Measurements from ENCODE around the gene UBE2G2.

DNA sequence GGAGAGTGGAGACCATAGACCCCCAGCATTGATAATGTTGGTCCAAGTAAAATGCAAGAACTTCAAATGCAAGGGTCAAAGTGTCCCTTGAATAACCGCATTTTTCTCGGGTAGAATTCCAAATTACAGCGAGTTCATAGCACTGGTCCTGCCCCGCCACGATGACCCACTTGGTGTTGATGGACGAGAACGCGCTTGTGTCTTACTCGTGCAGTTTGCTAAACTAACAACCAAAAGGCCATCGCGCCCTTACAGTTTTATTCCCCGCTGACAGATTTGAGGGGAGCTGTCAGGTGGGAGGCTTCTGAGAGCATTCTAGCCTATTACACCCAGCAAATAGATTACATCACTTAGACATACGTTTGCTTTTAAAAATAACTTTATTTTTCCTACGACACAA lies 72.9 kb downstream of the UBE2G2 start:
- TF ChIP-seq POLR2A (IDR thresholded peaks at IDR 0.05; ENCODE audit: low read depth, low read length), result no peak
- no peak for TF ChIP-seq FOS (IDR thresholded peaks at IDR 0.05; ENCODE audit: low read depth, low read length)
- TF ChIP-seq CTCF (conservative IDR thresholded peaks at IDR 0.05; ENCODE audit: low read depth, low read length), result no peak
- TF ChIP-seq RFX5 (IDR thresholded peaks at IDR 0.05; ENCODE audit: low read depth, low read length), result no peak
- no peak for TF ChIP-seq MAFK (IDR thresholded peaks at IDR 0.05; ENCODE audit: low read depth, low read length)
- no peak for TF ChIP-seq CEBPB (IDR thresholded peaks at IDR 0.05; ENCODE audit: low read depth, low read length)
- TF ChIP-seq, protein P1, sequence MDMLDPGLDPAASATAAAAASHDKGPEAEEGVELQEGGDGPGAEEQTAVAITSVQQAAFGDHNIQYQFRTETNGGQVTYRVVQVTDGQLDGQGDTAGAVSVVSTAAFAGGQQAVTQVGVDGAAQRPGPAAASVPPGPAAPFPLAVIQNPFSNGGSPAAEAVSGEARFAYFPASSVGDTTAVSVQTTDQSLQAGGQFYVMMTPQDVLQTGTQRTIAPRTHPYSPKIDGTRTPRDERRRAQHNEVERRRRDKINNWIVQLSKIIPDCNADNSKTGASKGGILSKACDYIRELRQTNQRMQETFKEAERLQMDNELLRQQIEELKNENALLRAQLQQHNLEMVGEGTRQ (IDR thresholded peaks at IDR 0.05; ENCODE audit: low read depth, low read length), result no peak
- no peak for TF ChIP-seq SMC3 (IDR thresholded peaks at IDR 0.05; ENCODE audit: low read depth, low read length)
- TF ChIP-seq, protein P2, sequence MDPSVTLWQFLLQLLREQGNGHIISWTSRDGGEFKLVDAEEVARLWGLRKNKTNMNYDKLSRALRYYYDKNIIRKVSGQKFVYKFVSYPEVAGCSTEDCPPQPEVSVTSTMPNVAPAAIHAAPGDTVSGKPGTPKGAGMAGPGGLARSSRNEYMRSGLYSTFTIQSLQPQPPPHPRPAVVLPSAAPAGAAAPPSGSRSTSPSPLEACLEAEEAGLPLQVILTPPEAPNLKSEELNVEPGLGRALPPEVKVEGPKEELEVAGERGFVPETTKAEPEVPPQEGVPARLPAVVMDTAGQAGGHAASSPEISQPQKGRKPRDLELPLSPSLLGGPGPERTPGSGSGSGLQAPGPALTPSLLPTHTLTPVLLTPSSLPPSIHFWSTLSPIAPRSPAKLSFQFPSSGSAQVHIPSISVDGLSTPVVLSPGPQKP (IDR thresholded peaks at IDR 0.05; ENCODE audit: borderline replicate concordance, low read depth, low read length), result no peak
- TF ChIP-seq BHLHE40 (IDR thresholded peaks at IDR 0.05; ENCODE audit: low read depth, low read length), result no peak
